GM12865 (cell line): Measurements from ENCODE around the gene PHEX.

ENCODE experiments used
- DNase-seq: peaks from one replicate; pipeline ENCODE4 v3.0.0; 2010; ENCODE audit warnings: low read depth
- H3K4me3 ChIP-seq: 2 replicates; pipeline ENCODE4 v1.5.1; 2011; ENCODE audit warnings: mild to moderate bottlenecking, low read depth, low read length, control low read depth
- CTCF ChIP-seq: IDR thresholded peaks from 2 replicates; pipeline ENCODE4 v1.5.1; 2011; ENCODE audit warnings: low read length, control low read depth, low read depth, inconsistent platforms; ENCODE audit not compliant: insufficient read depth; ENCODE audit errors: missing control alignments

Gene PHEX

GRCh38 chrX:22136711-22137110 is 104.6 kb downstream of the PHEX start:
- TF ChIP-seq CTCF = no peak
- DNase-seq = no peak
- no peak overlapping the region for H3K4me3 ChIP-seq

DNA sequence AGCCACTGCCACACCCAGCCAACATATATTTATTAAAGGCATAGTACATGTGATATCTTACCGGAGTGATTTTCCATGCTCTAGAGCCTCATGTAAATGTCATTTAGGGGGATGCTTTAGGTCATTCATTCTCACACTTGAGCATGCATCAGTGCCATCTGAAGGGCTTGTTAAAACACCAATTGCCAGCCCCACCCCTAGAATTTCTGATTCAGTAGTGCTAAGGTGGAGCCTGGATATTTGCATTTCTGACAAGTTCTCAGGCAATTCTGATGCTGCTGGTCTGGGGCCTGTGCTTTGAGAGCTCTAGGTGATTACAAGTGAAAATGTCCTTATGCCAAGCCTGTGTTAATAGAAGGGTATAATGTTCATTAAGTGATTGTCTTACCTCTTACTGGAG is 107.7 kb downstream of the PHEX start:
- H3K4me3 ChIP-seq = no peak overlapping the region
- no peak for TF ChIP-seq CTCF
- no peak for DNase-seq

GRCh38 chrX:22141047-22141730 is 109.1 kb downstream of the PHEX start:
- DNase-seq = no peak
- TF ChIP-seq CTCF = no peak
- no peak overlapping the region for H3K4me3 ChIP-seq

DNA sequence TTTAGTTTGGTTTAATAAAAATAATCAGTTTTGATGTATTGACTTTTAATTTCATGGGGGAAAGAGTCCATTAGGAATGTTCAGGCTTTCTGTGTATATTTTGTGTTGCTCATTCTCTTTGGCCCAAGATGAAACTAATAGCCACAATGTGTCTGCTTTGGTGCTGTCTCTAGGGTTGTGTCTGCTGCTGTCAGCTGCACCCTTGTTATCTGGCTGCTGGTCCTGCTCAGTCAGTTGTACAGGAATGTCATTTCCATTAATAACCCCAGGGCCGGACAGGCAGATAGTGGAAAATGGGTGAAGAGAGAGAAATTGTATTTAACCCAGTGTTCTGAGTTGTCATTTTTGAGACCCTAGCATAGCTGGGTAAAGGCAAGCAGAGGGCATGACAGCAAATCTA is 115.1 kb downstream of the PHEX start:
- no peak for DNase-seq
- no peak for TF ChIP-seq CTCF
- no peak overlapping the region for H3K4me3 ChIP-seq

DNA sequence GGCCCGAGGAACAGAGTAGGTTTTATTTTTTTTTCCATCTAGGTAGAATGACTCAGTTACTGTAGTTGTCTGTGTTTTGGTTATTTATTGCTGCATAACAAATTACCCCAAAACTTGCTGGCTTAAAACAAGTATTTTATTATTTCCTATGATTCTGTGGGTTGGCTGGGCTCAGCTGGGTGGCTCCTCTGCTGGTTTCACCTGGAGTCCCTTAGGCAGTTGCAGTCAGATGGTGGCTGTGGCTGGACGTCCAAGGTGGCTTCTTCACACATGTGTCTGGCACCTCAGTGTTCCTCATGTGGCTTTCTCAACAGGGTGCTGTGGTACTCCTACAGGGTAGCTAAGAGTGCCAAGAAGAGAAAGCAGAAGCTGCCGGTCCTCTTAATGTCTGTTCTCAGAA is 115.8 kb downstream of the PHEX start:
- TF ChIP-seq CTCF = no peak
- no peak overlapping the region for H3K4me3 ChIP-seq
- no peak for DNase-seq

GRCh38 chrX:22148565-22148964 is 116.4 kb downstream of the PHEX start:
- DNase-seq = no peak
- TF ChIP-seq CTCF = no peak
- H3K4me3 ChIP-seq = no peak overlapping the region

DNA sequence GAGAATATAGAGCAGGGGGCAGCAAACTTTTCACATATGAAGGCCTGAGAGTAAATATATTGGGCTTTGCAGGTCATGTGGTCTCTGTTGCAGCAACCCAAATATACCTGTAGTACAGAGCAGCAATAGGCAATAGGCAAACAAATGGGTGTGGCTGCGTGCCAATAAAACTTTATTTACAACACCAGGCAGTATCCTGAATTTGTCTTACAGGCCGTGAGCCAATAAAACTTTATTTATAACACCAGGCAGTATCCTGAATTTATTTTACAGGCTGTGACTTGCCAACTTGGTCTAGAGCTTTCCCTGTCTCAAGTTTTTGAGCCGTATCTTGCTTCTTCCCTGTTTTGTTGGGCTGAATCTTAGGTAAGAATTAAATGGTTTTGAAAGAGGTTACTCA is 118.2 kb downstream of the PHEX start:
- TF ChIP-seq CTCF = no peak
- H3K4me3 ChIP-seq = no peak overlapping the region
- no peak for DNase-seq
